Cerebellar nuclear complex (tissue), 1 donor: Measurements from ENCODE around the gene TAL1.

Source experiments
- DNase-seq, 2 experiments: peaks; one replicate each; lab custom pipeline; 2025; lab: John Stamatoyannopoulos, UW

Gene TAL1

DNA sequence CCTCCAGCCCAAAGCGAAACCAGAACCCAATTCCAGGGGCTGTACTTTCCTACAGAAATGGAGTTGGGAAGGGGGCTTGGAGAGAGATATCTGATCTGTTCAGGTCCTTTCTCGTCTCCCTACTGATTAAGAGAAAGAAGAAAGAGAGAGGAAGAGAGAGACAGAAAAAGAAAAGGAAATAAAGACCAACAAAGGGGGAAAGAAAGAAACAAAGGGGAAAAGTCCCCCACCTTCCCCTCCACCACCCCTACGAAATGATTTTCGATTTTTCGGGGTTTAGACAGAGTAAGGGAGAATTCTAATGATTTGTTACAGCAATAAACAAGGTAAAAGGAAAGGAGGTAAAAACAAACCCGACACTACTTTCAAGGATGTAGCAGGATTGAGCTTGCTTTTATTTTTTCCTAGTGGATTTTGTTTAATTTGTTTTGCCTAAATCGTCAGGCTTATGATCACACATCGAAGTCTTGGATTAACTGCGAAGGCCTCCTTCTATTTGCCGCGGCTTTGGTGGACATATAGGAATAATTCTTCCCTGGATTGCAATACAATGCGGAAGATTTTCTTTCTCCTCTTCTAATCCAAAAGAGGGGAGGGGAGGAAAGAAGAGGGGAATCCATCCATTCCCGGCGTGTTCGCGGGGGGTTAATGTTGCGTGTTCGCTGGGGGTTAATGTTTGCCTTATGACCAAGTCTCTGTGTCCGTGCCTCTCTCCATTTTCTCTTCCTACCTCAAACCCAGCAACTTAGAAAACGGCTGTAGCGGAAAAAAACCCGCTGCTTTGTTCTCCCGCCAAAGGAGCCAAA lies 1.9 kb downstream of the TAL1 start:
- no peak for DNase-seq

DNA sequence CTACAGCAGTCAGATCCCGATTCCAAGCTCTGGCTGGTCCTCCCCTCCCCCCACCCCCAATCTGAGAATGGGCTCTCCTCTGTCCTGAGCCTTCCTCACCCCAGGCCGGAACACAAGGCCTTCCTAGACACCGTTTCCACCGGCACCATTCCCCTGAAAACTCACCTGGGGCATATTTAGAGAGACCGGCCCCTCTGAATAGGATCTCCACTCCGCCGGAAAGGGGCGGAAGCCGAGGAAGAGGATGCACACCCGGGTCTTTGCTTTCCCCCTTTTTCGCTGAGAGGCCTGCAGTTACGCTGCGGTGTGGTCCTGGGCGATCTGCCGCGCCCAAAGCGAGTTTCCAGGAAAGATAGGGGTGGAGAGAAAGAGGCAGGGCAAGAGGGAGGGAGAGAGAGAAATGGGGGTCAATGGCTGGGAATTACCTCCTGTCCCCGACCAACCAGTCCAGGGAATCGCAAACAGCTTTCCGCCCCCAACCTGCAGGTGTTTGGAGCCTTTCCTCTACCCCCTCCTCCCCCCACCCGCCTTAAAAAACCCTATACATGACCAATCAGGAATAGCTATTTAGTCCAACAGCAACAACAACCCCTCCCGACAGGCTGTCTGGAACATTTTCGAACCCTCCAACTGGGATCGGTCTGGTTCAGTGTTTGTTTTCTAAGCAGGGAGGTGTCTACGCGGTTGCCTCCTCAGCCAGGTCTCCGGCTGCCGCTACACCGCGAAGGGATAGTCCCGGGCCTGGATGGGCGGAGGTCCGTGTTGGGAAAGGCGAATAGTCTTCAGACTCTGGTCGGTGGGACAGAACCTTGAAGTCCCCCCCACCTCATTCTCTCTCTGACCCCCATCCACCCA lies 2.8 kb downstream of the TAL1 start:
- no peak for DNase-seq

DNA sequence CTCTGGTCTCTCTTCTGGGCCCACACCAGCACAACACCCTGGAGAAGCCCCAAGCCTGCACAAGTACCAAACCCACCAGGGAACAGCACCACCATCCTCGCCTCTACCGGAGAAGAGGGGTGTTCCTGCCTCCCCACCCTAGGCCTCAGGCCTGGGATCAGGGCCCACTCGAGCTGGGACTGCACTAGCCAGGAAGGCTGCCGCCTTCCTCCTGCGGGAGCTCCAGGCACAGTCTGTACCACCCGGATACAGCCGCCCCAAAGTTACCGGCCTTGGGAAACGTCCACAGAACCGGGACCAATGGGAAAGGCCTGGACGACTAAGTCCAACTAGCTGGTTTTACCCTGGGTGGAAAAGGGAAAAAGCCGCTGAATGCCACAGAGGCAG lies 3.4 kb downstream of the TAL1 start:
- no peak for DNase-seq

DNA sequence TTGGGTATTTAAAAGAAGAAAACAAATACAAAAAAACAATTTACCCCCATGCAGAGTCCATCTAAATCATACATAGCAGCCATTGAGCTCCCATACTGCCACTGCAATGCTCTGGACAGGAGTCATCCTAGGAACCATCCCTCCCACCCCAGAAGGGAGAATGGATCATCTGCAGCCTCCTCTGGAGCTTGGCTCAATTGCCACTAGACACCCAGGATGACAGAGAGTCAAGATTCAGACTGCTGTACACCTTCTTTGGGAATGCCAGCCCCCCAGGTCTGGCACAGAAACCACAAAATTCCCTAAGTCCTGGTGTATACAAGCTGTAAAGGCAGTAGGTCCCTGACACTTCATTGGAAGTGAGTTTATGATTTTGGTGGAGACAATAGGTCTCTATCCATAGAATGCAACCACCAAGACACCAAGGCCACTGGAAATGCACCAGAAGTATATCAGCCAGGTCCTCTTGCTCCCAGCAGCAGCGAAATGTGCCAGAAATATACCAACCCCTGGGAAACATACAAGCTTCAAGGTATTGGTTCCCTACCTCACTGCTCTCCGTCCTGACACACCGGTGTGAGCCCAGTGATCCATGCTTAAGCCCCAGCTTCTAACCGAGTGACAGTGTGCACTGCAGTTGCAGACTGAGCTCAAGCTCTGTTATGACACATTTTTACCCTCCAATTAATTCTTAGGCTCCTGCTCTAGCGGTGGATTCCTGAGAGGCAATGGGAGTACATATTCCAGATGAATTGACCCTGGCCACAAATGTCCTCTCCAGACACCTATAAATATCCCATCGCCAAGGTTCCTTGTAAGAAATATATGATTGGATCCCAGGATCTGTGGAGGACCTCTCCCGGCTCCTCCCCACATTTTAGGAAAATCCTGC lies 4.4 kb downstream of the TAL1 start:
- no peak for DNase-seq

DNA sequence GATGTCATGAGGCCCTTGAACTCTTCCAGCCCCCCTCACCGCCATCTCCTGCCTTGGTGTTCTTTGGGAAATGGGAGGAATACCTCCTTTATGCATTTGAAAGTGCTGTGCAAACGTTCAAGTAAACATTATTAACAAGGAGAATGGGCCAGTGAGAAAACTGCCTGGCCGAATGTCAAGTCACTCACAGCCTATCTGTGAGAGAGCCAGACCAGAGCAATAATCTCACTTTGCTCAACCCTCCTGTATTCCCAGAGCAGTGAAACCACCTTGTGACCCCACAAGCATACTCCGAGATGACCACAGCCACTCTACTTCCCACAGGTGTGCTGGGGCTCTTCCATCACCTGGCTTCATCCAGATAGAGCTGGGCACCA lies 5.2 kb downstream of the TAL1 start:
- no peak for DNase-seq

DNA sequence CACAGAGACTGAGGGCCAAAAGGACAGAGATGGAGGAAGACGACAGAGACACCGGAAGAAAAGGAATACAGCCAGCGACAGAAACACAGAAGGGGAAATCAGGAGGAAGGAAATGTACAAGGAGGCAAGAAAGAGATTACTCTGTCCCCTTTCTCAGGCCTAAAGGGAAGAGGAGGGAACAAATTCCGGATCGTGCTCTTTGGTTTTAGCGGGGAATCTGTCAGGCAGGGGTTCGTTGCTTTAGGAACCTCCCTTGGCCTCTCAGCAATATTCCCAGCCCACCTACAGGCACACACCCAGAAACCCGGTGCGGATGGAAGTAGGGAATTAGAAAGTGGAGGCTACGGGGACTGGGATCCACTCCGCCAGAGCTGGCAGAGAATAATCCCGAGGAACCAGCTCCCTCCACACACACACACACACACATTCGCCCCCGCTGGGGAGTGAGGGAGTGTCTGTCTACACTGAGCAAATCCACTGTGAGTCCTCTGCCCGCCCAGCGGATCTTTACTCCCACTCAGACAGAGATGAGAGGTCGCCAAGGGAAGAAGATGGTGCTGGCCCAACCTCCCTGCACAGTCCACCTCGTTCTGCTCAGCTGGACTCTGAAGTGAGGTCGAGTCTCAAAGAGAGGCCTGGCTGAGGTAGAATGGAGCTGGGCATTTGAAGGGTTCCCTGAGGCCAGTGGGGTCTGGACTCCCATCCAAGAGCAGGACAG lies 5.7 kb downstream of the TAL1 start:
- DNase-seq = no peak

DNA sequence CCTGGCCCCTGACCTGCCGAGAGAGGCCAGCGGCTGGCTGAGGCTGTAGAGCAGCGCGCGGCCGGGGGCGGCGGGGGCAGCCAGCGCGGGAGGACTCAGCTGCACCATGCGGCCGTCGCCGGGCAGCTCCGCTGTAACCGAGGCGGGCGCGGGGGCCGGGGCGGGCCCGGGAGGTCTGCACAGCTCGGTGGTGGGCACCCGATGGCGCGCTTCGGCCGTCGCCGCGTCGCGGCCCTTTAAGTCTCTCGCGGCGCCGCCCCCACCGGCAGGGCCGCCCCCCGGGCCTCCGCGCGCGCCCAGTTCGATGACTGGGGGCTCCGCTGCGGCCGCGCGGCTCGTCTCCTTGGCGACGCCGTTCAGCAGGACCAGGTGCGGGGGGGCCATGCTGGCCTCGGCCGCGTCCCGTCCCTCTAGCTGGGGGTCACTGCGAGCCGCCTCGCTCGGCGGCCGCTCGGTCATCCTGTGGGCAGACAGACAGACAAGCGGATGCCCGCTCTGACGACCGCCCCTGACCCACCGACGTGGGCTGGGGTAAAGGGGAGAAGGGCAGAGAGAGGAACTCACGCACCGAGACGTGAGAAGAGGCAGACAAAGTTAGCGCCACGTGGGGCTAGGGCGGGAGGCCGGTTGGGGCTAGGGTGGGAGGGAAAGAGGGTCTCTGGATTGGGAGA lies 6.5 kb downstream of the TAL1 start:
- no peak for DNase-seq

DNA sequence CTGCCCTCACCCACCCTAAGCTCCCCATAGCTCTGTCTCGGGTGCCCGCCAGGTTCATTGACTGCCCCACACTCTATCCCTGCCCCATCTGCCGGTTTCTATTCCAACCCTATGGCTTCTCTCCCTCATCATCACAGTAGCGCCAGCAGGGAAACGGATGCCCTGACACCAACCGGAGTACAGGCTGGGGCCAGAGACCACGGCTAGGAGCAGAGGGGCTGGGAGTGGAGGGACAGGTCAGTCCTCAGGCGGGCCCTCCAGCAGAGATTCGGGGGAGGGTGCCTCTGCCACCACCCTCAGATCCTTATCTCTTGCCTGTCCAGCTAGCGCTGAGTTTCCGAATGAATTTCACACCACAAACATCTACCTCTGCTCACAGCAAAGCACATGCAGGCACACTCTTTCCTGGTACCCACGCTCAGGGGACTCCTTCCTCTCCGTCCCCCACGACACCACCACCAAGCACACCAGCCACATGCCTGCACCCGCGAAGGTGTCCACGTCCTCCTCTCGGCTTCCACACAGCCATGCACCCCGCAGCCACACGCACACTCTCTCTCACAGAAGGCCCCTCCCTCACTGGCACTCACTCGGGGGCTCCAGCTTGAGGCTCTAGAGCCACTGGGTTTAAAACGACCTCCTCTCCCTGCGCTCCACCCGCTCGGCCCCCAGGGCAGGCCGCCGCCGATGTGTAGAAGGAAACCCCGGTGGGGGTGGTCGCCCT lies 7.2 kb downstream of the TAL1 start:
- no peak for DNase-seq

DNA sequence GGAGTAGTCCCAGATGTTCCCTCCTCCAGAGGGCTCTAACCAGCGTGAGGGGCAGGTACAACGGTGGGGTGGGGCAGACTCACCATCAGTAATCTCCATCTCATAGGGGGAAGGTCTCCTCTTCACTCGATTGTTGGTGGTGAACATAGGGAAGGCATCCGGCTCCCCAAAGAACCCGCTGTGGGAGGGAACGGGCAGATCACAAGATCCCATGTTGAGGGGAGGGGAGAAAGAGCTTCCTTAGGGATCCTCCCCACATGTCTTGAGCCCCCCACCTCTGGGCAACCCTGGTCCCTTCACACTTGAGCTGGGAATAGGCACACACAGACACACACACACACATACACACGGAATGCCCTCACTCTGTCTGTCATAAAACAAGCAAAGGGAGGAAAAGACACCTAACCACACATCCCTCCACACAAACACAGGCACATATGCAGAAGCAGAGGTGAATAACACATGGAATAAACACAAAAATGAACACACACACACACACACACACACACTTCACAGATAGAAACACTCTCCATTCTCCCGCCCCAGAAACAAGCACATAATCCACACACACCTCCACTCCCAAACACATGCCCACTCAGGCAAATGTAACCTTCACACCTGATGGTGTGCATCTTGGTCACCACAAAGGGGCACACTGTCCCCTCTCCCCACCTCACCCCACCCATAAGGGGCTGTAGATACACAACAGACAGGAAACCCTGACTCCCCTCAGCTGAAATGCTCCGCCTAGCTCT lies 7.9 kb downstream of the TAL1 start:
- DNase-seq = no peak

DNA sequence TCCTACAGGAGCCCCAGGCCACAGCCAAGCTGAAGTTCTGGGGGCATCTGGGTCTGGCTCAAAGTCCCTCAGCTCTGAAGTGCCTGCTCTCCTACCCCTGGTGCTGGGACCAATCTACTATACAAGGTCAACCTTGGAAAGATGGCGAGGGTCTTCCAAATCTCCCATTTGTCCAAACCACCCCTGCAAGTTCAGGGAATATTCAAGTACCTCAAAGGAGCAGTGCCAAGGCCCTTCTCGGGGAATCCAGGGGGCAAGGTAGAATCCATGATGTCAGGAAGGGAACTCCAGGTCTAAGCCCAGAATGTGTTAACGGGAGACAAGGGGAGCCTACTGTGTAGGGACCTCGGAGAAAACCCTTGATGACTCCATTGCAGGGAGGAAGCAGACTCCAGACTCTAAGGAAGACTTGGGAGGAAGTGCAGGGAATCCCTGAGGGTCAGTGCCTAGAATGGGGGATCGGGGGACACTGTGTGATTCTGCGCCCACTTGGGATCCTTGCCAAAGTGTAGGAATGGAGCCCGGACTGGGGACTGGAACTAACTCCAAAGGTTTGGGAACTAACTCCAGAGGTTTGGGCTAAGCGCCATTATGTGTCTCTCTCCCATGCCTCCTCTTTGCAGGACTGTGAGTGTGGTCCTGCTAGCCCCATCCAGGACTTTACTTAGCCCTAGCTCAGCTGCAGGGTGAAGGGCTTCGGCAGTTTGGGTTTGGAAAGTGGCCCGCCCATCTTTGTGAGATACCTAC lies 8.7 kb downstream of the TAL1 start:
- DNase-seq = no peak

DNA sequence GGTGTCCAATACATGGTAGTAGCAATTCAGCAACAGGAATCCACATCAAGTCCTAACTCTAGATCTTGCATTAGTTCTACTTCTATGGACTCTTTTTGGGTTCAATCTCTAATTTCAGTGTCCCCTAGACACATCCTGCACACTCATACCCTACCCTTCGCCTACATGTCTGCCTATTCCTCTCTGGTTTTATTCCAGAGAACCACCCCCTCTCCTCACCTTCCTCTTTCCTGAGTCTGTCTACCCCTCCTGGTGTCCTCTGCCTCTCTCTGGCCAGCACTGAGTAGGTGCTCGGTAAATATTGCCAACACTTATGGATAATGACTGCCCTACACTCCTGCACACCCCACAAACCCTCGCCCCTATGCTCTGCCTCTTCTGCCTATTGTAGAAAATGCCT lies 9.5 kb downstream of the TAL1 start:
- no peak for DNase-seq

DNA sequence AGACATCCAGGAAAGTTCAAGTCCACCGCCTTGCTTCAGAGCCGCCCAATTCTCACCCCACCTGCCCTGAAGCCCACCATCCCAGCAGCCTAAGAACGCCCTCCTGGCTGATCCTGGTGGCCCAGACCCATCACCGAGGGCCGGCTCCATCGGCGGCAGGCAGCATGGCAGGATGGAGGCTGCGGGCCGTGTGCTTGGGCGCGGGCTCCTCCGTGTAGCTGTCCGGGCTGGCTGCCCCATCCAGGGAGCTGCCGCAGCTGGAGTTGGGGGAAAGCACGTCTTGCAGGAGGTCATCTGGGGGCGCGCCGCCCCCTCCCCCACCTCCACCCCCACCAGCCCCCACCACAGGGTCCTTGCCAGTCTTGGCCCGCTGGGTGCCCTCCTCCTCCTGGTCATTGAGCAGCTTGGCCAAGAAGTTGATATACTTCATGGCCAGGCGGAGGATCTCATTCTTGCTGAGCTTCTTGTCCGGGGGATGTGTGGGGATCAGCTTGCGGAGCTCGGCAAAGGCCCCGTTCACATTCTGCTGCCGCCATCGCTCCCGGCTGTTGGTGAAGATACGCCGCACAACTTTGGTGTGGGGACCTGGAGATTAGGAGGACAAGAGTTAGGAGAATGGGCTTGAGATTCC lies 12.3 kb downstream of the TAL1 start:
- DNase-seq = no peak

DNA sequence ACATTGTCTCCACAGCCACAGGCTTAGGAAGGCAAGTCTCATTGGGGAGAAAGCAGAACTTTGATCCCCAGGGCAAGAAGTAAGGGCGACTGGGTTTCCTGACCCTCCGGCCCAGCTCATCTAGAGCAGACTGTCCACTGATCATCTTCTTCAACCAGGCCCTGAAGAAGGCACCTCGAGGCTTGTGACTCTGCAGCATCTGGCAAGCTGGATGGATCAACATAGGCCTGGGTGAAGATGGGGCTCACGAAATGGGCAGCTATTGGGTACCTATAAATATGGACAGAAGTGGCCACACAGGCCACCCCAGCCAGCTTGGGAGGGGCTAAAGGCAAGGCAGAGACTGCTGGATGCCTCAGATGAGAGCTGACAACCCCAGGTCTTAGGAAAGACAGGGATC lies 13.0 kb downstream of the TAL1 start:
- DNase-seq = no peak

DNA sequence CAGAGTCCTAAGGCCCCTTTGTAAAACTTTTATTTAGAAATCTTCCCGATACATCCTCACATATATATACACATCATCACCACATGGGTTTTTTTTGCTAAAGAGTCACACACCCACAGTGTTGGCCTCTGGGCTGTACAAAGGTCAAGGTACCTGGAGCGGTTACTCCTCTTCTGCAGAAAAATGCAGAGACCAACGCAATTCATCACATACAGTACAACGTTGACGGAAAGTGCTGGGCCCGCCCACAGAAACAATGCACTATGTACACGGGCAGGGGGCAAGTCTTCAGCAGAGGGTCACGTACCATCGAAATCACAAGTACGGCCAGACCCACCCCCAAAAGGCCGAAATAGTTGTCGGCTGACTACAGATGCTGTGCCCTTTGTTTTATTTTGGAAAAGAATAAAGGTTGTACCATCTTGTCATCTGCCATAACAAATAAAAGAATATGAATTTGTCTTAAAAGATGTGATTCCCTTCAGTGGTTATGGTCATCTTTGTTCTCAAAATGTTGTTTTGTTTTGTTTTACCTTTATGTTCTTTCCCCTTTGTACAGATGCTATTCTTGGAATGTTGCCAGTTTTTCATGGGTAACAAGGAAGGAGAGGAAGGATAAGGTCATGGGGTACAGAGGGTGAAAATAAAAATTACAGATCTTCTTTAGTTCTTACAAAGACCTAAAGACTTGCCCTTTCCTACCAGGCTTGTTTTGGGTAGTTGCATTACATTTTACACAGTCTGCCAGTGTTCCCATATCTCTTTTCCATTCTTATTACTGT lies 15.6 kb downstream of the TAL1 start:
- no peak for DNase-seq

DNA sequence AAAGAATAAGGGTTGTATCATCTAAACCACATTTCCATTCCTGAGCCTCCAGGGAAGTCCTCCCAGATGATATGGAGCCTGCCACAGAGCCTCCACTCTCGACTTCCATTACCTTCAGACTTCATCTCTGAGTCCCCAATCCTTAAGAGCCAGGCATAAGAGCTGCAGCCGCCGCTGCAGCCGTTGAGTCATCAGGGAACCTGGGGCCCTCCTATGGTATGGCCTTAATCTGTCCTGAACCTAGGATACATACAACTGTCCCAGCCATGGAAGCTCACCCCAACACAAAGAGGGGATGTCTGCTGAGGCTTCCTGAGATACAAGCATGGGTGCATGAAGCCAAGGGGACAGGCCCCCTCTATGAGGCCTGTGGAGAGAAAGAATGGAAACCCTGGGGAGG lies 16.3 kb downstream of the TAL1 start:
- DNase-seq = no peak

DNA sequence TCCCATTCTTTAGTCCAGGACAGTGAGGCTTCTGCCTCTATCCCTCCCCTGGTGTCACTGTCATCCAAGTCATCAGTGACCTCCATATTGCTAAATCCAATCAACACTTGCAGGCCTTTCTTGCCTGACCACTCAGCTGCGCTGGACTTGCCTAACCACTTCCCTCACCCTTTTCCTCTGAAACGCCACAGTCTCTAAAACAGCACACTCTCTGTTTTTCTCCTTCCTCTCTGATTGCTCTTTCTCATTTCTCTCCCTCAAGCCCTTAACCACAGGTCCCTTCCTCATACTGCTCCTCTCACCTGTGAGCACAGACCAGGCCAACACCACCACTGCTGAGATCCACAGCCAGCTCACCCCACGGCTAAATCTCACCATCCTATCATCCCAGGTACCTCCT lies 17.5 kb downstream of the TAL1 start:
- no peak for DNase-seq

DNA sequence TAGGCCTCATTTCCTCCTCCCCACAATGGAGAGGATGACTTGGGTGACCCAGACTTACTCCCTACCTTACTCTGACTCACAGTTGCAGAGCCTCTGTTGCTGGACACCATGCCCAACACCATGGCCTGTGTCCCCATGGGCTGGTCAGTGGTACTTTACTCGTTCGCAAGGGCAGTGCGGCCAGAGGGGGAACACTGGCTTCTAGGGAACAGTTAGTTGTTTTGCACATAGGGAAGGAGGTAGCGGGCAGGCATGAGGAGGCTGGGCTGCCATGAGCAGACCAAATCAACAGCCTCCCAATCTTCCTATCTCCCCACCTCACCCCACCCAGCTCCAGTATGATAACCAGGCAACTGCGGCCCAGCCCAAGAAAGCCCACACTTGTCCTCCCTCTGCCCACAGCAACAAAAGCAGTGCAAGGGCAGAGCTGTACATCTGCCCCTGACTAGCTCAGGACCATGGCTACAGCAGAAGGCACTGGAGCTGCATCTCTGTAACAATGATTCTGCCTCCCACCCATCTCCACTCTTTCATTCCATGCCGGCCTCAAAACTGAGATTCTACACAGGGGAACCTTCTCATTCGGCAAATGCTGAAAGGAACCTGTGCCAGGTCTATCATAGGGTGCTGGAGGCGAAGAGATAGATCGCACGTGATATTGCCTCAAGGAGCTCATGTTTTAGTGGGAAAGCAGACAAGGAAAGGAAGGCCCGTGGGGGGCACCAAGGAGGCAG lies 18.6 kb downstream of the TAL1 start:
- no peak for DNase-seq
